GM12864 (cell line): ENCODE data around the gene AP5Z1.

Source experiments
- DNase-seq: peaks from one replicate; pipeline ENCODE4 v3.0.0-alpha.2; 2011; ENCODE audit warnings: low read depth
- H3K4me3 ChIP-seq: 2 replicates; pipeline ENCODE4 v1.5.1; 2011; ENCODE audit warnings: mild to moderate bottlenecking, low read depth, low read length, control low read depth
- CTCF ChIP-seq: IDR thresholded peaks from 2 replicates; pipeline ENCODE4 v1.5.1; 2011; ENCODE audit warnings: low read depth, mild to moderate bottlenecking, moderate library complexity, low read length, control low read depth, inconsistent platforms; ENCODE audit errors: missing control alignments

Gene AP5Z1

GRCh38 chr7:4808565-4808964 is 33.1 kb downstream of the AP5Z1 start:
- no peak for TF ChIP-seq CTCF
- no peak overlapping the region for H3K4me3 ChIP-seq
- no peak for DNase-seq

GRCh38 chr7:4809091-4809591 is 33.7 kb downstream of the AP5Z1 start:
- H3K4me3 ChIP-seq = no peak overlapping the region
- TF ChIP-seq CTCF = no peak
- no peak for DNase-seq

- DNase-seq = no peak
- no peak overlapping the region for H3K4me3 ChIP-seq
- no peak for TF ChIP-seq CTCF
Measured at GRCh38 chr7:4809666-4810065, 34.2 kb downstream of the AP5Z1 start.

- TF ChIP-seq CTCF = no peak
- DNase-seq = no peak
- H3K4me3 ChIP-seq = no peak overlapping the region
Measured at GRCh38 chr7:4814433-4814832, 39.0 kb downstream of the AP5Z1 start.

GRCh38 chr7:4815121-4815520 is 39.7 kb downstream of the AP5Z1 start:
- no peak for DNase-seq
- no peak overlapping the region for H3K4me3 ChIP-seq
- TF ChIP-seq CTCF = no peak

GRCh38 chr7:4815609-4816418 is 40.4 kb downstream of the AP5Z1 start:
- DNase-seq = no peak
- no peak for TF ChIP-seq CTCF
- no peak overlapping the region for H3K4me3 ChIP-seq
